HepG2 (cell line): ENCODE measurements around the gene COX7B. TPM values are rescaled to one million over a fixed set of nuclear protein-coding genes. Genes with fewer than 3 reads are reported as not detected.

Experiments
- ATAC-seq: fragments of 200-7000 bp; cut with Tn5 transposase; 3 replicates; pipeline ENCODE4 v1.9.1; 2020; ENCODE audit warnings: mild to moderate bottlenecking, moderate library complexity
- BruUV-seq: library from RNA; stranded (reverse); fragments of 400-500 nt; replicated peaks from 2 replicates; lab custom pipeline; 2021; lab: Mats Ljungman, UMichigan
- CTCF ChIA-PET: fragments of 300-600 bp; formaldehyde crosslinking; extraction: SDS; loops from one replicate; lab custom pipeline; 2021; ENCODE audit warnings: low total read pairs, inconsistent platforms, low intra/inter-chr PET ratio; lab: Yijun Ruan, JAX
- POLR2A ChIA-PET: fragments of 350-600 bp; sonication (Branson Sonifier 250); formaldehyde crosslinking; loops from one replicate; lab custom pipeline; 2020; ENCODE audit warnings: antibody characterized with exemption, inconsistent platforms; lab: Yijun Ruan, JAX
- DNase-seq: peaks from one replicate; pipeline ENCODE4 v3.0.0-alpha.2; 2015; ENCODE audit warnings: low spot score
- FAIRE-seq: peaks from 3 replicates; lab custom pipeline; 2011; peaks lifted over from hg19 to GRCh38; lab: Jason Lieb, UNC
- H2AFZ ChIP-seq: one replicate; pipeline ENCODE4 v1.6.1; 2011; ENCODE audit warnings: low read length, inconsistent platforms
- H3K27ac ChIP-seq: fragments of 300-600 bp; 3 replicates; pipeline ENCODE4 v1.8.0; 2011; ENCODE audit warnings: mixed run types, mild to moderate bottlenecking, mixed read lengths, low read length, inconsistent platforms; ENCODE audit not compliant: insufficient read depth; ENCODE audit errors: extremely low read length
- H3K27me3 ChIP-seq, 2 experiments: fragments of 200-600 bp in 1 of 2; 2 replicates in 1 of 2; 3 replicates in 1 of 2; pipeline versions ENCODE4 v1.6.0 to v1.8.0; 2011; ENCODE audit warnings: low read length in 2 of 2, mild to moderate bottlenecking in 2 of 2, moderate library complexity in 2 of 2, inconsistent platforms in 1 of 2; ENCODE audit not compliant: insufficient read depth in 2 of 2, control insufficient read depth in 1 of 2
- H3K36me3 ChIP-seq, 2 experiments: fragments of 200-600 bp in 1 of 2; replicated peaks in 1 of 2; 2 replicates in 1 of 2; 3 replicates in 1 of 2; pipeline versions ENCODE4 v1.5.1 to v1.8.0; 2011; ENCODE audit warnings: low read length in 2 of 2, inconsistent platforms in 1 of 2; ENCODE audit not compliant: insufficient read depth in 2 of 2, control insufficient read depth in 1 of 2
- H3K4me1 ChIP-seq: 2 replicates; pipeline ENCODE4 v1.5.1; 2012; ENCODE audit warnings: low read length, inconsistent platforms; ENCODE audit not compliant: insufficient read depth
- H3K4me2 ChIP-seq: 2 replicates; pipeline ENCODE4 v1.6.0; 2011; ENCODE audit warnings: low read depth, low read length, inconsistent platforms
- H3K4me3 ChIP-seq, 3 experiments: fragments of 200-600 bp in 1 of 3; sonication (generic), shearing (Covaris generic) in 1 of 3; replicated peaks in 1 of 3; 2 replicates each; pipeline ENCODE4 v1.5.1; 2011 to 2016; ENCODE audit warnings: low read length in 3 of 3, inconsistent platforms in 2 of 3, low read depth in 2 of 3, mild to moderate bottlenecking in 2 of 3, control low read depth in 1 of 3, mixed read lengths in 1 of 3; ENCODE audit not compliant: insufficient read depth in 1 of 3
- H3K79me2 ChIP-seq: one replicate; pipeline ENCODE4 v1.6.1; 2011; ENCODE audit warnings: low read length, inconsistent platforms; ENCODE audit not compliant: insufficient read depth
- H3K9ac ChIP-seq: 2 replicates; pipeline ENCODE4 v1.6.0; 2011; ENCODE audit warnings: mild to moderate bottlenecking, low read depth, low read length, inconsistent platforms; ENCODE audit not compliant: insufficient read depth
- H3K9me3 ChIP-seq: 2 replicates; pipeline ENCODE4 v1.5.1; 2012; ENCODE audit warnings: mild to moderate bottlenecking, low read length
- H4K20me1 ChIP-seq: 2 replicates; pipeline ENCODE4 v1.6.0; 2011; ENCODE audit warnings: inconsistent platforms, mild to moderate bottlenecking, low read length, moderate library complexity; ENCODE audit not compliant: insufficient read depth
- CHD4 ChIP-seq: fragments of 200-600 bp; sonication (generic); IDR thresholded peaks from 2 replicates; pipeline ENCODE4 v1.7.0; 2017; ENCODE audit warnings: mild to moderate bottlenecking, low read length, borderline replicate concordance
- E2F2 ChIP-seq: sonication (generic); formaldehyde crosslinking; IDR thresholded peaks from 2 replicates; pipeline ENCODE4 v1.4.0; 2020; ENCODE audit warnings: missing genetic modification reagents, borderline replicate concordance
- FOXA1 ChIP-seq, 2 experiments: fragments of 450-650 bp in 1 of 2; sonication (generic) in 1 of 2; formaldehyde crosslinking in 1 of 2; IDR thresholded peaks; 2 replicates each; pipeline versions ENCODE4 v1.4.0 to v1.6.1; 2016 to 2020; ENCODE audit warnings: missing genetic modification reagents in 1 of 2
- FOXA3 ChIP-seq: IDR thresholded peaks from 2 replicates; pipeline ENCODE4 v1.6.1; 2016; ENCODE audit warnings: missing genetic modification reagents, missing compliant biosample characterization
- KDM6A ChIP-seq: IDR thresholded peaks from 2 replicates; pipeline ENCODE4 v1.6.1; 2016; ENCODE audit warnings: low read depth
- NR2F1 ChIP-seq, 2 experiments: fragments of 450-650 bp in 1 of 2; formaldehyde crosslinking in 1 of 2; IDR thresholded peaks; 2 replicates each; pipeline versions ENCODE4 v1.5.0 to v1.6.1; 2016 to 2020; ENCODE audit warnings: mild to moderate bottlenecking in 1 of 2, missing compliant biosample characterization in 1 of 2, missing genetic modification reagents in 1 of 2, moderate library complexity in 1 of 2
- NR3C1 ChIP-seq: sonication (generic); formaldehyde crosslinking; IDR thresholded peaks from 2 replicates; pipeline ENCODE4 v1.4.0; 2020; ENCODE audit warnings: missing genetic modification reagents
- THAP8 ChIP-seq: sonication (generic); formaldehyde crosslinking; IDR thresholded peaks from 2 replicates; pipeline ENCODE4 v1.5.1; 2020; ENCODE audit warnings: missing genetic modification reagents, mild to moderate bottlenecking, borderline replicate concordance
- ZFP91 ChIP-seq: sonication (generic); formaldehyde crosslinking; IDR thresholded peaks from 2 replicates; pipeline ENCODE4 v1.9.0; 2022; ENCODE audit warnings: missing genetic modification reagents, mild to moderate bottlenecking, borderline replicate concordance
- ZNF337 ChIP-seq: sonication (generic); formaldehyde crosslinking; IDR thresholded peaks from 2 replicates; pipeline ENCODE4 v1.5.1; 2020; ENCODE audit warnings: missing genetic modification reagents, low read depth, mild to moderate bottlenecking, borderline replicate concordance
- ZNF670 ChIP-seq: sonication (generic); formaldehyde crosslinking; IDR thresholded peaks from 2 replicates; pipeline ENCODE4 v1.8.0; 2022; ENCODE audit warnings: mild to moderate bottlenecking, missing genetic modification reagents, borderline replicate concordance
- ZNF780A ChIP-seq: sonication (generic); formaldehyde crosslinking; IDR thresholded peaks from 2 replicates; pipeline ENCODE4 v1.8.0; 2022; ENCODE audit warnings: mild to moderate bottlenecking, missing genetic modification reagents, moderate library complexity
- WGBS: methylation state at CpG from one replicate; pipeline ENCODE4 v1.1.6; 2017; ENCODE audit warnings: low lambda C conversion rate; 5-methylcytosine and 5-hydroxymethylcytosine counted together
- in situ Hi-C: cut with HindIII; loops from 2 replicates; pipeline ENCODE4 v1.10.0; 2017; ENCODE audit warnings: low pct_unique_long_range_greater_than_20kb; ENCODE audit not compliant: extremely low pct_ligation_motif_present
- intact Hi-C: fragments of 100-400 bp; cut with micrococcal nuclease; formaldehyde crosslinking; loops from one replicate; pipeline ENCODE4 v1.10.0; 2022; ENCODE audit not compliant: unreplicated experiment
- polyA plus RNA-seq, 8 experiments: library from polyadenylated mRNA; depleted of rRNA in 3 of 8; stranded (reverse) in 7 of 8; unstranded in 1 of 8; fragments of >200 nt; fragmentation: Illumina TruSeq in 4 of 8; extraction: Trizol in 4 of 8; gene quantifications; 2 replicates each; pipeline versions ENCODE4 v1.2.1 to v1.2.3, GENCODE V29; 2011 to 2016; ENCODE audit warnings: low read depth in 4 of 8, missing spikeins in 1 of 8, mixed read lengths in 1 of 8; ENCODE audit not compliant: insufficient read depth in 1 of 8
- total RNA-seq, 5 experiments: library from RNA; depleted of rRNA; stranded (reverse); fragments of >200 nt; fragmentation: Illumina TruSeq; extraction: Trizol; gene quantifications; 2 replicates each; pipeline ENCODE4 v1.2.3, GENCODE V29; 2016; ENCODE audit warnings: low read depth in 1 of 5
- TF ChIP-seq, protein P1 (sequence below): sonication (generic); formaldehyde crosslinking; IDR thresholded peaks from 2 replicates; pipeline ENCODE4 v1.4.0; 2020; ENCODE audit warnings: mild to moderate bottlenecking, missing genetic modification reagents

COX7B gene
- total and polyA plus RNA-seq, 2 of the 13 experiments (the other 11 are each of a cell fraction or from before 2014, with no cell fraction given), result 375 to 635 TPM

DNA sequence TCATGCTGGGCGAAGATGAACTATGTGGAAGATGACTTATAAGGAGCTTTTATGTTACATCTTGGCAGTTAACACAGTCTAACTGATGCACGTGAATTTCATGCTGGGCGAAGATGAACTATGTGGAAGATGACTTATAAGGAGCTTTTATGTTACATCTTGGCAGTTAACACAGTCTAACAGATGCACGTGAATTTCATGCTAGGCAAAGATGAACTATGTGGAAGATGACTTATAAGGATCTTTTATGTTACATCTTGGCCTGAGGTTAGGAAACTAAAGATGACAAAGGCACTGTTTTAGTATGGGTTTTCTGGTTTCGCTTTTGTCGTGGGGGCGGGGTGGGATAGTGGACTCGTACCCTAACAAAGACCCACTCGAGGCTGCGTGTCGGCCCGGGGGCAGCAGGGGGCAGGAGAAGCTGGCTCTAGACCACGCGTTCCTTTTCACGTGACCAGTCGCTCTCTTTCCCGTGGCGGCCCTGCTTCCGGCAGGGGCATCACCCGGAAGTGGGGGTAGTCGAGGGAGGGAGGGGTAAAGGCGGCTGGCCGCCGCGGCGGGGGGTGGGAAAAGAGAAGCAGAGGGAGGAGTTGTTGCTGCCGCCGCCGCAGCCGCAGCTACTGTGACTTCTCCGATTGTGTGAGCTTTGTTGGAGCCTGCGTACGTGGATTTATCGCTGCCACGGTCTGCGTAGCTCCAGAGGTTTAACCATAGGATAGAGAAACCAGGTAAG is 11.0 kb downstream of the COX7B start, which contains the start of gene ATP7A (continued):
- peak; percentile 29; the same call in 1 of the 2 replicates for TF ChIP-seq ZFP91 (CRISPR knock-in tag)
- TF ChIP-seq, protein P1, sequence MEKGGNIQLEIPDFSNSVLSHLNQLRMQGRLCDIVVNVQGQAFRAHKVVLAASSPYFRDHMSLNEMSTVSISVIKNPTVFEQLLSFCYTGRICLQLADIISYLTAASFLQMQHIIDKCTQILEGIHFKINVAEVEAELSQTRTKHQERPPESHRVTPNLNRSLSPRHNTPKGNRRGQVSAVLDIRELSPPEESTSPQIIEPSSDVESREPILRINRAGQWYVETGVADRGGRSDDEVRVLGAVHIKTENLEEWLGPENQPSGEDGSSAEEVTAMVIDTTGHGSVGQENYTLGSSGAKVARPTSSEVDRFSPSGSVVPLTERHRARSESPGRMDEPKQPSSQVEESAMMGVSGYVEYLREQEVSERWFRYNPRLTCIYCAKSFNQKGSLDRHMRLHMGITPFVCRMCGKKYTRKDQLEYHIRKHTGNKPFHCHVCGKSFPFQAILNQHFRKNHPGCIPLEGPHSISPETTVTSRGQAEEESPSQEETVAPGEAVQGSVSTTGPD (CRISPR knock-in tag), result no peak

DNA sequence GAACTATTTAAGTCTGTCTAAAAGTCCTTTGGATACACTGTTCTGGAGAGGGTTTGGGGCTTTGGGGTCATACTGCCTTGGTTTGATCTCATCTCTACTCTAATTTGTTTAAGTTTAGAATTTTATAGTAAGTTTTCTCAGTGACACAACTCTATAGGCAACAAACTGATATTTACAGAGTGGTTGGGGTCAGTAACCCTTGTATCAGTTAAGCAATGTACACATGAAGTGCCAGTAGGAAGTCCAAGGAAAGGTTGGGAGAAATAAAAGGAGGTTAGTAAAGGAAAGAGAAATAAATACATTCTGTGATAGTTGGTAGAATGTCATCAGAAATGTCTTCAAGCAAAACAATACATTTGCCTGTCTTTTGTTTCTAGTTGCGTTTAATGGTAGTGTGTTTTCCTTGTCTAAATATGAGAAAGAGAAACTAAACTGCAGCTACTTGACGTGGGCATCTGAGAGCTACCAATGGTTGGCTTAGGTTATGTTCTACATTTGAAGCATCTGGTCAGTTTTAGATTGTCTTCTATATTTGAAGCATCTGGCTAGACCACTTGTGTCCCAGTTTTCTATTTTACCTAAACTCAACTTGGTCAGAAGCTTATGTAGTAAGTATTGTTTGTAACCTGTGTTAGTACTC is 18.1 kb downstream of the COX7B start:
- 62% methylated on average over 2 of the region's 2 CpGs for WGBS
- BruUV-seq, result no TSS peak
- H3K36me3 ChIP-seq, result no peaks in the 10 kb centered on the region
- ATAC-seq (peak; percentile 61), FAIRE-seq (peak; percentile 12), DNase-seq (no peak)
- no peaks in the 10 kb centered on the region for H3K79me2 ChIP-seq
- no peak overlapping the region for H3K27ac ChIP-seq
- peaks cover 15% of the 10 kb centered on the region for H3K4me1 ChIP-seq
- intact Hi-C loops (no loop called here), in situ Hi-C loops (loop anchor here (25.0 kb wide), 1 partner anchor 195 kb away; the partner anchor contains the start of gene PGK1)
- CTCF ChIA-PET, result no interaction called here
- no peaks in the 10 kb centered on the region for H4K20me1 ChIP-seq
- POLR2A ChIA-PET, result no interaction called here
- no peak overlapping the region for H3K9ac ChIP-seq
- no peak overlapping the region; the same call in 1 of the 2 replicates for H3K4me2 ChIP-seq
- H3K4me3 ChIP-seq, result no peak overlapping the region
- no peak overlapping the region for H2AFZ ChIP-seq
- no peaks in the 10 kb centered on the region for H3K27me3 ChIP-seq
- H3K9me3 ChIP-seq, result no peaks in the 10 kb centered on the region
- TF ChIP-seq NR3C1 (no peak), ZNF670 (CRISPR knock-in tag) (no peak), FOXA1 (IDR thresholded peaks at IDR 0.05) (no peak), FOXA1 (CRISPR knock-in tag; IDR thresholded peaks at IDR 0.05) (0 out of 2 replicates have a peak, but pooled peaks have one; percentile 40), KDM6A (CRISPR knock-in tag) (no peak), CHD4 (no peak), THAP8 (CRISPR knock-in tag) (no peak), ZNF337 (CRISPR knock-in tag) (no peak), FOXA3 (CRISPR knock-in tag) (peak; percentile 48), NR2F1 (CRISPR knock-in tag; IDR thresholded peaks at IDR 0.05) (0 out of 4 replicates have a peak, but pooled peaks have one; percentile 25 to 34), E2F2 (CRISPR knock-in tag) (no peak), ZNF780A (CRISPR knock-in tag) (no peak)
